GM21723 (cell line): ENCODE data around the gene CLOCK.

ENCODE experiments used
- ATAC-seq: cut with Tn5 transposase; IDR thresholded peaks from one replicate; pipeline ENCODE4 v1.9.1; 2021; ENCODE audit warnings: mild to moderate bottlenecking, moderate library complexity; ENCODE audit not compliant: unreplicated experiment

The CLOCK gene

DNA sequence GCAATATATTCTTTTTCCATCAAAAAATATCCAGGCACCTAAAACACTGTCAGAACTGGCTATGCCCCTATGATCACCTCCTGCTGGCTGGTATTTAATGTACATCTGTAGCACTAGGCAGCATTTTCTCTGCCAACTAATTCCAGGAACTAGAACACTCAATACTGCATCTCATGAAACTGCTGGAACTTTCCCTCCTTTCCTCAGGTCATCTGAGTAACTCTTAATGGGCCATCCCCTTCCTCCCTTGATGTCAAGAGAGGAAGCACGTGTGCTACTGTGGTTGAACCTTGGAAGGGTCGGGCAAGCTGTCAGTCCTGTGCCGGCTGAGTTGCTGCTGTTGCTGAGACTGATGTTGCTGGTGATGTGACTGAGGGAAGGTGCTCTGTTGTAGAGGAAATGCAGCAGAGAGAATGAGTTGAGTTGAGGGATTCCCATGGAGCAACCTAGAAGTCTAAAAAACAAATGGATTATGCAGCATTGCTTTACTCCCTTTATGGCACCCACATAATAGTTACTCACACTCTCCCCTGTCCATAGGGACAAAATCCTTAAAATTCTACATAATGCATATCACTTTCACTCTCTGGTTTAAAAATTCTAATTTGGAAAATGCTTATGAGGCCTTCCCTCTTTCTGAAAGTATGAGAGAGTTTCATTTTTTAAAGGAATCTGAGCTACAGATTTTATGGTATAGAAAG lies 111.4 kb downstream of the CLOCK start:
- peak; percentile 69 for ATAC-seq

DNA sequence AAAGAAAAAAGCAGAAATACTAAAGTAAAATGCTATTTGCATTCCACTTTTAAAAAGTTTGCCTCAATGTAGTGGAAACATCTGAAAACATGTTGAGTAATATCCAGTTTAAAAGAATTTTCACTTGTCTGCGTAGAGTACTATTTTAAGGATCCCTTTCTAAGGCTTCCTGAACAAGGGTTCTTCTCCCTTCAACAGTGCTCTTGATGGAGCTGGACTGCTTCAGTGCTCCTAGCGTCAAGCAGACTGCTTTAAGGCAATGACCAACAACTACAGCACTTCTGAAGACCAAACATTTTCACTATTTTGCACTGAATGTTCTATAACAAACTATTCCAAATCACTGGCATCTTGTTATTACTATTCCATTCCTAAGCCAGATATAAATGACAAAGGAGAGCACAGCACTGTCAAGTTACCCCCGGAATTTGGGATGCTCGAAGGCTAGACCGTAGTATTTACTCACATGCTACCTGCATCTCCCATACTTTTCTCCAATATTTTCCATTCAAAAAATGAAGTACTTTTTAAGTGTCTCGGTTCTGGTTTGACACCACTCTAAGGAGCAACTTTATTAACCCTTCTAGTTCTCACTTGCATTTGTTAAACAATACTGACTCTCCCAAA lies 114.9 kb downstream of the CLOCK start:
- ATAC-seq: no peak

DNA sequence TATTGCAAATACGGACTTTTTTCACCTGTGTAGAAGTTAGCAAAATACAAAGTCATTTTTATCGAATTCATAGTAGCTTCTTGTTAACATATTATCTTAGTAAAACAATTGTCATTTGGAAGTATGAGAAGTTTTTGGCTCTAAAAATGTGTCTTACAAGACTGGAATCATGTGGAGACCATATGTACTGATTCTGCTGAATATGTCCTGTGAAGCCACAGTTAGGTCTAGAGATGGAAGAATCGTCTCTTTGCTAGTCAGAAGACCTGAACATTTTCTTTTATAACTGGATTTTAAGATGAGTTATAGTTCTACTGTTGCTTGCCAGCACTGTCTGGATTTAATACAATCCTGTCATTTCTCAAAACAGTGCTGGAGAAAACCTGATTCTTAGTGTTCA lies 121.9 kb downstream of the CLOCK start:
- no peak for ATAC-seq

DNA sequence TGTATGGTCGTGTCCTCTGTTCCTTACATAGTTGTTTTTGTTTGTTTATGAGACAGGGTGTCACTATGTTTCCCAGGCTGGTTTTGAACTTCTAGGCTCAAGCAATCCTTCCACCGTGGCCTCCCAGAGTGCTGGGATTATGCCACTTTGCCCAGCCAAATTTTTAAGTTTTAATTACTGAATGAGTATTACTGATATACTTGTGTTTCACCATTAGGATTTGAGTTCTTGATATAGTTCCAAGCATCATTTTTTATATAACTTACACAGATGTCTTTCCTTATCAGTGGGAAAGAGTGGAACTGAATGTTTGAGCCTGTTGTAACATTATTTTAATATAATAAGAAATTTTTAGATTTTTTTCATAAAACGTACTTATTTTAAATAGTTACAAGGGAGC lies 130.5 kb downstream of the CLOCK start:
- ATAC-seq: no peak

DNA sequence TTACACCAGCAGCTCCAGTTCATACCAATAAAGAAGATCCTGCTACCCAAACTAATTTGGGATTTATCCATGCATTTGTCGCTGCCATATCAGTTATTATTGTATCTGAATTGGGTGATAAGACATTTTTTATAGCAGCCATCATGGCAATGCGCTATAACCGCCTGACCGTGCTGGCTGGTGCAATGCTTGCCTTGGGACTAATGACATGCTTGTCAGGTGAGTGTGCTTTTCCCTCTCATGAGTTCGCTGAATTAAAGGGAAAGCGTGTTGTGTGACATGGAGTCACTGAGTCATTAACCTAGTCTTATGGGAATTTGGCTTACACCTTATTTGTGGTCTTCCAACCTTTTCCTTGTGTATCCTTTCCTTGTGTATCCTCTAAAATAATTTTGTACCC lies 135.1 kb downstream of the CLOCK start:
- ATAC-seq: no peak

DNA sequence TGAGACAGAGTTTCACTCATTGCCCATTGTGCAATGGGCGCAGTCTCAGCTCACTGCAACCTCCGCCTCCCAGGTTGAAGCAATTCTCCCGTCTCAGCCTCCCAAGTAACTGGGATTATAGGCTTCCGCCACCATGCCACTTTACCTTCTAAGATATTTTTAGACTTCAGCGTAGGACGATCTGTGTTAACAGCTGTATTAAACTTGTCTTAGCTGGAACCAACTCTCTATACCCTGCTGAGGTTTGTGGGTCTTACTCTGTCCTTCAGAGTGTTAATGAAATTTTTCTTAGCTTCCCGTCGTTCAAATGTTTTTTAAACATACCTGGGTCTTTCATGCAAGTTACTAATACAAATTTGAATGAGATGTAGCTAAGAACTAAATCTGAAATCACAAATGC lies 136.3 kb downstream of the CLOCK start:
- no peak for ATAC-seq

DNA sequence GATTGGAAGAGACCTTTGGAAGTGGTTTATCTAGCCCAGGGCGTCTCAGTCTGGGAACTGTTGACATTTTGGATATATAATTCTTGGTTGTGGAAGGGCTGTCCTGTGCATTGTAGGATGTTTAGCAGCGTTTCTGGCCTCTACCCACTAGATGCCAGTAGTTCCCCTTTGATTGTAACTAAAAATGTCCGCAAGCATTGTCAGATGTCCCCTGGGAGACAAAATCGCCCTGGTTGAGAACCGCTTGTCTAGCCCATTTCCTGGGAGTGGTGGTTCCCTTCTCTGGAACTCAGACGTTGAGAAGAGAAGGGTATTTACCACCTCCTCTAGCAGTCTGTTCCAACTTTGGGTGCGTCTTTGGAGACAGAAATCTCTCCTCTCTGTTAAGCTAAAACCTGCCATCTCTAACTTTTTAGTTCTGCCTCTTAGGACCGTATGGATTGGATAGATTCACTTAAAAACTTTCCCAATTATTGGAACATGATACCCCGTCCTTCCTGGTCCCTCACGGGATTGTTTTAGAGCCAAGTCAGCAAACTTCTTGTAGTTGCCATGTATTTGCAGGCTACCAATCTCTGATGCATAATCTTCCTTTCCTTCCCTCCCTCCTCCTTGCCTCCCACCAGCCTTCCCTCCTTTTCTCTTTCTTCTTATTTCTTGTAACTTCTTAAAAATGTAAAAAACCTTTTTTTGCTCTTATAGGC lies 137.1 kb downstream of the CLOCK start:
- peak; percentile 82 for ATAC-seq

DNA sequence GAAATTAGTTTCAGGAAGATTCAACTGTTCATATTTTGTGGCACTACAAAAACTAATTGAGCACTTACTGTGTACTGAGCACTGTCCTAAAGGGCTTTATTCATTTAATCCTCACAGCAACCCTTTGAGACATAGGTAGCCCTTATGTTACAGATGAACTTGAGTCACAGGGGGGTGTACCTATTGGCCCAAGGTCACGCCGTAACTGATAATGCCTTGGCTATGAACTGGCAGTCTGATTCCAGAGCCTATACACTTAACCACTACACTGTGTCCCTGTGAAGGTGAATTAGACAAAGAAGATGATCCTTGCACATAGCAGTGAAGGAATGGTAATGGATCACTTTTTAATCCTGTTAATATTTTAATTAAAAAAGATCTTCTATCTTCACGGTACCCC lies 138.9 kb downstream of the CLOCK start:
- ATAC-seq: no peak

DNA sequence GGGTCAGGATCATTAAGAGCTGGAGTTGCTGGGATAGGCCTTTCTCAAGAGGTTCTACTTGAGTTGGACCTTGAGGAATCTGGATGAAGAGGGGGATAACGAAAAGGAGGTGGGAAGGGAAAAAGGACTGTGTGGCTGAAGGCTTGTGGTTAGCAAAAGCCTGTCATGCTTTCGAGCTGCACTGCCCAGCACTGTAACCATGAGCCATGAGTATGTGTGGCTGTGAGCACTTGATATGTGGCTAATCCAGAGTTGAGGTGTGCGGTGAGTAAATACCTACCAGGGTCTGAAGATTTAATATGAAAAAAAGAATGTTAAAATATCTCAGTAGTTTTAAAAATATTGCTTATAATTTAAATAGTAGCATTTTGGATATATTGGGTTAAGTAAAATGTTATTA lies 139.6 kb downstream of the CLOCK start:
- ATAC-seq: no peak

DNA sequence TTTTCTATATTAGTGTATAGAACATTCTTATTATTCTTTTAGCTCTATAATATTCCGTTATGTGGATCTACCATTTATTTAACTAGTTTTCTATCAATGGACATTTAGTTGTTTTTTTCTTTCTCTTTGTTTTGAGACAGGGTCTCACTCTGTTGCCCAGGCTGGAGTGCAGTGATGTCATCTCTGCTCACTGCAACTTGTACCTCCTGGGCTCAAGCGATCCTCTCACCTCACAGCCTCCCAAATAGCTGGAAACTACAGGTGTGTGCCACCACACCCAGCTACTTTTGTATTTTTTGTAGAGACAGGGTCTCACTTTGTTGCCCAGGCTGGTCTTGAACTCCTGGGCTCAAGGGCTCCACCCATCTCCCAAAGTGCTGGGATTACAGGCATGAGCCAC lies 140.2 kb downstream of the CLOCK start:
- ATAC-seq: no peak

DNA sequence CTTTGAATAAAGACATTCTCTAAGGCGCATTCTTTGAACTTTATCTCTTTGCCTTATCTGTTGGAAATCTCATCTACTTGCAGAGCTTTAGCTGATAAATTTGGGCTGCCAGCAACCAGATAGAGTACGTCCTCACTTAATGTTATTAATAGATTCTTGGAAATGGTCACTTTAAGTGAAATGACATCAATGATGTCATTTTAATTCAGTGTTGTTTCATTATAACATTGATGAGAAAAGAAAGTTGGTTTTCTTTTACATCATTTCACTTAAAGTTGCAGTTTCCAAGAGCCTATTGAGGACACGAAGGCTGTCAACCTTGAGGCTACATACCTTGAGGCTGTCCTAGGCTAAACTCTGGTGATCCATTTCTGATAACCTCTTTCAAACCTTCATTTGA lies 141.6 kb downstream of the CLOCK start:
- ATAC-seq: no peak

DNA sequence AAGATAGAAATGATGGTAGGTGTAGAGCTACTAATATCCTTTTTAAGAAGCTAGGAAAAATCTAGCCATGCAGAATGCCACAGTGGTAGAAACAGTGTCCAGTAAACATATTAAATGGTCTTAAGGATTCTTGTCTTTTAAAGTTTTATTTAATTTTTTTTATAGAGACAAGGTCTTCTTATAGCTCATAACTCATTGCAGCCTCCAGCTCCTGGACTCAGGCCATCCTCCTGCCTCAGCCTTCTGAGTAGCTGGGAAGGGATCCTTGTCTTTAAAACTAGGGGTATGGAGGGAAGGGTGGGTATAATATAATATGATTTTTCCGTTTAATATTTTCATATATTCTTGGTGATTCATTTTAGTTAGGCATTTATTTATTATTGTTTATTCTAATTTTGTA lies 147.1 kb downstream of the CLOCK start:
- ATAC-seq: no peak

DNA sequence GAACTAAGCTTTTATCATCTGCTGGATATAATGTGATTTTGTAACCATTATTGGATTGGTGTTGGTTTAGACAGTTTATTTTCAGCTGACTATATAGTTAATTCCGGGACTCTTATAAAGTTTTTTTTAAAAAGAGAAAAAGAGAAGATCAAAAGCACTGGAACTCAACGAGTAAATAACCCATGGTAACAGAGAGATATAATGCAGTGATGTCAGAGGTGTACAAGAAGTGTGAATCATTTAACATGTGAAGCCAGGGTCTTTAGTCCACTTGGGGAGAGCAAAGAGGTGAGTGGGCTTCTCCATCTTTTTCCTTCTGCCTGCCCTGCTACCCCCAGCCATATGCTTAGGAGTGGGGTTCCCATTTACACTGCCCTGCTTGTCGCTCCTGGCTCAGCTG lies 147.7 kb downstream of the CLOCK start:
- ATAC-seq: no peak

DNA sequence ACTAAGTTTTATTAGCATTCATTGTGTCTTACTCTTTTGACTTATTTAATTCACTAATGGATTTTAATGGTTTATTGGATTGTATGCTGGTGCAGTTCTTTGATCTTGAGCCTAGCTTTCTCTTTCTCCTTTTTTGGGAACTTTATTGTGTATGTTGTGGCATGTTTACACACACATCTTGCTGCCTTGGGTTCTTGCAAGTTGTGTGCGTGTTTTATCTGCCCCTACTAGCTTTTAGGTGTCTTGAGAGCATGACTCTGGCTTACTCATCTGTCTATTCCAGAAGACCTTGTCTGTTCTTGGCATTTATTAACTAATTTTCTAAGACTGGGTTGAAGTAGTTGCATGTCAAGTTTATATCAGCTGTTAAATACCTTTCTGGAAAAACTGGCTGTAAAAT lies 148.2 kb downstream of the CLOCK start:
- ATAC-seq: no peak

DNA sequence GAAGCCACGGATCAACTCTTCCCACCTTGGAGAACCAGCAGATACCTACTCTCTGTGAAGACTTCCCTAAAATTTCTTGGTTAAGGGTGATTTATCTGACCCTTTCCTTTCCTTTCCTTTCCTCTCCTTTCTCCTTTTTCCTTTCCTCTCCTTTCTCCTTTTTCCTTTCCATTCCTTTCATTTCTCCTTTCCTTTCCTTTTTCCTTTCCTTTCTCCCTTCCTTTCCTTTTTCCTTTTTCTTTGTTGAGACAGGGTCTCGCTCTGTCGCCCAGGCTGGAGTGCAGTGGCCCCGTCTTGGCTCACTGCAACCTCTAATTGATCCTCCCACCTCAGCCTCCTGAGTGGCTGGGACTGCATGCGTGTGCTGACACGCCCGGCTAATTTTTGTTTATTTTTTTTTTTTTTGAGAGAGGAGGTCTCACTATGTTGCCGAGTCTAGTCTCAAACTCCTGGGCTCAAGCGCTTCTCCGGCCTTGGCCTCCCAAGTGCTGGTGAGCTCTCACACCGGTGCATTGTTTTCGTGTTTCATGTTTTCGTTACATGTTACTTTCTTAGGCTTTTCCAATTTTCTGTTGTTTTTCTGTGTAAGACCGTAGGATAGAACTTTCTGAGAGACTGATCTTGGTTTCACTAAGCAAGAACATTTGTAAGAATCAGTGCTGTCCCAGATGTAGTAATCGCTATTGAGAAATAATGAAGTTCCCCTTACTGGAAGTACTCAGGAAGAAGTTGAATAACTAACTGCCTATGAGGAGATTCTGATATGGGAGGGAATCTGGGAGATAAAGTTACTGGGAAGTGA lies 149.0 kb downstream of the CLOCK start:
- ATAC-seq: no peak

DNA sequence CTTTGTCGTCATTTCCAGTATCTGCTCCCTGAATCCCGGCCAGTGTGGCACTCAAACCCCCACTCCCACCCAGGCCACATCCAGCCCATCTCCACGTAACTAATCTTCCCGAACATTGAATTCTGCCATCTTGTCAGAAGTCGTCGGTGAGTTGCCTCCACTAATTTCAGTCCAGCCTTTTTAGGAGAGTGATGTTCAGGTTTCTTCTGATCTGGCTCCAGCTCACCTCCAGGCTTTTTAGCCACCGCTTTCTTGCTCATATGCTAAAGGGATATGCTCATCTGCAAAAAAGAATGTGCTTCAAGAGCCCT lies 149.6 kb downstream of the CLOCK start:
- ATAC-seq: no peak

DNA sequence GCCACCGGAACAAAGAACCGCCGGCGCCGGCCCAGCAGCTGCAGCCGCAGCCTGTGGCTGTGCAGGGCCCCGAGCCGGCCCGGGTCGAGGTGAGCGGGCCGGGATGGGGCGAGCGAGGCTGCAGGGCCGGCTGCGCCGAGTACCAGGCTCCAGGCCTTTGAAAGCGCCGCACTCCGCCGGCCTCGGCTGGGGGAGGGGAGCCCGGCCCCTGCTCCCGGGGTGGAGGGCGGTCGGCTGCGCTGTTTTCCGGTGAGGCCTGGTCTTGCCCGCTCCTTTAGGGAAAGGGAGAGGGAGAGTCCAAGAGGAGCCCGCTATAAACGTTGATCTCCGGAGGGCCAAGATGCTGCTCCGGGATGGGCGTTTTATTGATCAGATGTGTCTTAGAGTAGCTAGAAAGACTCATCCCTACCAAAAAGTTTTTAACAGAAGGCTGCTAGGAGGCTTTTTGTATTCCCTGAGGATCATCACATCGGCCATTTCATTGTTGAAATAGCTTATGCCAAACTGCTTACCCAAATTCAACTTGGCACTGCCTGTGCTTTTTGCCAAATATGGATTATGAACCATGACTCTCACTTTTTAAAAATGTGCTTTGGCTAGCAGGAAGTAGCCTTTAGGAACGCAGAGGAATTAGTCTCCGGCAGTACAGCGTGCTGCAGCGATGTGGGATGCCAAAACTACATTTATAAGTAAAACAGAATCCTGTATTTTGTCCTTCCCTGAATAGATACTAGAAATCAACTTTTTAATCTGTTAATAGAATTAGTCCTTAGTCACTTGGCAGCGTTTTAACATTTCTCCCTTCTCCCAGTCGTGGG lies 150.2 kb downstream of the CLOCK start:
- ATAC-seq: peak; percentile 37

DNA sequence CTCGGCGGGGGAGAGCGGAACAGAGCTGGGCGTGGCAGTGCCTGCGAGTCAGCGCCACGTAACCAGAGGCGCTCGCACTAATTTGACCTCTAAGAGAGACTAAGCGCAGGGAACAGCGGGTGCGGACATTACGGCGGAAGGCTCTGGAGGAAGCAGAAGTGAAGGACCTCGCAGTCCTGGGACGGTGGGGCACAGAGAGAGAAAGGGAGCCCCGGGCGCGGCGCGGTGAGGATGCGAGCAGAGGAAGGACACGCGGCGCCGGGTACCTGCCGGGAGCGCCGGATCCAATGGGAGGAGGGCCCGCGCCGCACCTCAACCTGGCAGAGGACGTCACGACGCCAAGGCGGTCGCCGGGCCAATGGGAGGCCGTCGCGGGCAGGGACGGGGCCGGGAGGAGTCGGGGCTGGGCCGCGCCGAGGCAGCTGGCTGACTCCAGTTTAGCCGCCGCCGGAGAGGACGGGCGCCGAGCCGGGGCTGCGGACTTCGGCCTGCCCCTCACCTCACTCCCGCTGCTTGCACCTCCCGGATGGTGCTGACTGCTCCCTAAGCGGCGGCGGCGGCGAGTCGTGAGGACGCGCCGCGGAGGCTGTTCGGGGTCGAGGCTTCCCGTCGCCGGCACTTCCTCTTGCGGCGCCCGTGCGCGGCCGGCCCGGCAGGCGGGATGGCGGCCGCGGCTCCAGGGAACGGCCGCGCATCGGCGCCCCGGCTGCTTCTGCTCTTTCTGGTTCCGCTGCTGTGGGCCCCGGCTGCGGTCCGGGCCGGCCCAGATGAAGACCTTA lies 151.0 kb downstream of the CLOCK start, which contains the start of gene TMEM165:
TMEM165 (plus strand) TSS at position 429 of the 779 bp plus-strand sequence; CDS start at position 662, 233 bp downstream.
- peak; percentile 93 for ATAC-seq

DNA sequence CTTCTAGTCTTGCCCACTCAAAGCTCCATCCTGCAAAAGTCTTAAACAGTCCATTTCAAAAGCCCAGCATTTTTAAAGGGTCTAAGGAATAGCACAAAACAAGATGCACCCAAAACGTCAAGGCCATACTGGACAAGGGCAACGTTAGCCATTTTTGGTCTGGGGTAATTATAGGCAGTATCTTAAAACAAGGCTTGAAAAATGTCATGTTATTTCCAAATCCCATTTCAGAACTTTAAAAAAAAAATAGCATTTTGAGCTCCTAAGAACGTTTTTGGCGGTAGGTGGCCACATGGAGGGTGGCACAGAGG lies 151.5 kb downstream of the CLOCK start:
- ATAC-seq: peak; percentile 0
